A549 (cell line): ENCODE data around the gene KIT.

ENCODE experiments used
- CBX2 ChIP-seq: fragments of 200-600 bp; sonication (generic); IDR thresholded peaks from 2 replicates; pipeline ENCODE4 v1.6.1; 2016; ENCODE audit warnings: low read depth, mild to moderate bottlenecking, borderline replicate concordance
- CEBPB ChIP-seq, 2 experiments: fragments of >200 bp in 1 of 2; sonication (Bioruptor Twin) in 1 of 2; formaldehyde crosslinking in 1 of 2; IDR thresholded peaks; 2 replicates each; pipeline ENCODE4 v1.6.1; 2012 to 2016
- CTCF ChIP-seq: fragments of >200 bp; sonication (Bioruptor Twin); formaldehyde crosslinking; IDR thresholded peaks from 3 replicates; pipeline ENCODE4 v1.5.1; 2016
- E2F6 ChIP-seq: IDR thresholded peaks from 2 replicates; pipeline ENCODE4 v1.6.1; 2012; ENCODE audit warnings: low read depth, borderline replicate concordance
- HDAC2 ChIP-seq: fragments of 200-600 bp; sonication (generic); IDR thresholded peaks from 2 replicates; pipeline ENCODE4 v1.6.1; 2016
- HOXA7 ChIP-seq: fragments of 250-450 bp; sonication (Bioruptor Pico); IDR thresholded peaks from 2 replicates; pipeline ENCODE4 v1.5.0; 2020; ENCODE audit warnings: mild to moderate bottlenecking, moderate library complexity
- JUN ChIP-seq, 2 experiments: fragments of >200 bp; sonication (Bioruptor Twin); formaldehyde crosslinking; IDR thresholded peaks; 2 replicates in 1 of 2; 3 replicates in 1 of 2; pipeline ENCODE4 v1.6.1; 2016 to 2017
- KDM1A ChIP-seq: fragments of 200-600 bp; sonication (generic); IDR thresholded peaks from 2 replicates; pipeline ENCODE4 v1.6.1; 2016; ENCODE audit warnings: low read depth, mild to moderate bottlenecking
- POLR2A ChIP-seq: IDR thresholded peaks from 2 replicates; pipeline ENCODE4 v1.6.1; 2012; ENCODE audit warnings: mild to moderate bottlenecking, low read length

GRCh38 chr4:54723220-54723619, 65.5 kb downstream of the KIT start:
- TF ChIP-seq POLR2A (no peak), CTCF (no peak), KDM1A (no peak), E2F6 (no peak), HOXA7 (no peak), HDAC2 (no peak), JUN (IDR thresholded peaks at IDR 0.05) (no peak), CEBPB (IDR thresholded peaks at IDR 0.05) (no peak), CBX2 (no peak)
